Stimulated activated CD8-positive, alpha-beta memory T cell treated with anti-CD3 and anti-CD28 coated beads, Interleukin-15, amount 100 ng/mL, for 48 hours (primary cell): Measurements from ENCODE around the gene KCNH4.
"Not testable (repeated sequence)": the region's sequence is repeated elsewhere in the genome, so short reads cannot be mapped to it uniquely, and the experiment has no call there.

ENCODE experiments used
- DNase-seq, 2 donors: peaks; one replicate each; pipeline ENCODE4 v3.0.0-alpha.2; 2020; ENCODE audit warnings: low read depth in 2 of 2

KCNH4 gene

DNA sequence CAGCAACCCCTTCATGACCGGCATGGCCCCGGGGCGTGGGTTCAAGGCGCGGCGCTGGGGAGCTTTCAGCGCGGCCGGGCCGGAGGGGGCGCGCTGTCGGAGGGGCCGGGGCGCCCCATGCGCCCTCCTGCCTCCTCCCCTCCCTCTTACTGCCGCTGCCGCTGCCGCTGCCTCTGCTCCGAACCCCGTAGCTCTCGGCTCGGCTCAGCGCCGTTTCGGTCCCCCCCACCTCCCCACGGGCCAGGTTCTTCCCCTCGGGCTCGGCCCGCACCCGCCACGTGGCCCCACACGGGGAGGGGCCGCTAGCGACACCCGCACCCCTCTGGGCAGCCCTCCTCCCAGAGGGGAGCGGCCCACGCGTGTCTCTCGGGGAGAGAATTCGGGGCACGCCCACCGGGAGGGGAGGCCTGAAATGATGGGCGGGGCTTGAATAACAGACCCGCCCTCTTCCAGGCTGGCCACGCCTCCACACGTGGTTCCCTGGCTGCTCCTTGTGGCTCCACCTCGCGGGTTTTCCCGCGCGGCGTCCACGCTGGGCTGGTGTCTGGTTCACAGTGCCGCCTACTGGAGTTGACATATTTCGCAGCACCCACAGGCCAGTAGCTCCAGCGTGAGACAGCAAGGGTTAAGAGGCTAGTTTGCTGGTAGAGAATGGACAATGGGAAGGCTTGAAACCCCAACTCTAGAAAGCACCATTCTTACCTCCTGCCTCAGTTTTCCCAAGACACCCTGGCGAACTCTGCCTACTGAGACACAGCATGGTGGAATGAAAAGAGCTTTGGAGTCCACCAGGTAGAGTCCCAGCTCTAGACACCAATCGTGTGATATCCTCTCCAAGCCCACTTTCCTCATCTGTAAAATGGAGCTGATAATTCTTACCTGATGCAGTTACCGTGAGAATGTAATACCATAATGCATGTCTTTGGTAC, at the start of gene KCNH4:
TSS of gene KCNH4 (minus strand) at position 221 of the 929 bp plus-strand sequence. CDS start at position 24, 197 bp downstream.
- peak; percentile 84 for DNase-seq

DNA sequence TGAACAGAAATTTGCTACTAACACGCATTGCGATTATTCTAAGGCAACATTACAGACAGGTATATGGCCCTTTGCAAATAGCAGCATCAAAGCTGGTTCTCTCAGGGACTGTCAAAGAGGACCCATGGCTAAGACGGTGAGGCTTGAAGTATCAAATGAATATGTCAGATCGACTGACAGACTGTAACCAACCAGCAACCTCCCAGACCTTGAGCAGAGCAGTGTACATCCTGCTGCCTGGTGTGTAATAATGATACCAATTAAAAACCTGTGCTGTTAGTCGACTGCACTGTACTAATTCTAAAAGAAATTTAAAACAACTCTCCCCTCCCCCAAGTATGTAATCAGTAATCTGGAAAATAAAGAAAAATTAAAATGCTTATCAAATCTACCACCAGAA, 49.3 kb upstream of the KCNH4 start:
- no peak for DNase-seq

DNA sequence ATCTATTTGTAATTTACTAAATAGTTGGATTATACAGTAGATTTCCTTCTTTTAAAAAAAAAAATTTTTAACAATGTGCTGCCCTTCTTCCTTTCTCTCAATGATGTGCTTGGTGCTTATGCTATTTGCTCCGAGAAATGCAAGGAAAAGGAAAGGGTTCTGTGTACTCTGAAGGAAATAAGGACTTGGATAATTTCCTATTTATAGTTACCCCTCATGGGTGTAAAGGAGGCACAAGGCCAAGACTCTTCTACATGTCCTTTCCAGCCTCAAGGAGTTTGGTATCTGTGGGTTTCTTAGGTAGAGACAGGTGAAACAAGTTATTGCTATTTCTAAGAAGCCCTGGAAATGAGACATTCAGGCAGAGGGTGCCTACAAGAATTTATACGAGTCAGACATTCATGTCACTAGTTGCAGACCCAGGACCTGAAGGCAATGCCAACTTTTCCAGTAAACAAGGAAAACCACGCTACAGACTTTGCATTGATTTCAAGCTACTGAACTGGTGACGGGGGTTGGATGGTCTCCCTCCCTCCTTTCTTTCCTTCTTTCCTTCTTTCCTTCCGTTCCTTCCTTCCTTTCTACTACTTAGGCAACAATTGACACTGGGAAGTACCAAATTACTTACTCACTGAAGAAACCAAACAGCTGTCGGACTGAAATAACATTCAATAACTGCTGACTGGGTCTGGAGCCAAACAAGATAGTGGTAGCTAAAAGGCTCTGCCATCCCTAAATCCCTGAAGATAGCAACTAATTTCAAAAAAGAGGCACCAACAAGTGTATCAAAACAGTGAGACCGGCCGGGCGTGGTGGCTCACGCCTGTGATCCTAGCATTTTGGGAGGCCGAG, 47.1 kb upstream of the KCNH4 start:
- no peak for DNase-seq

DNA sequence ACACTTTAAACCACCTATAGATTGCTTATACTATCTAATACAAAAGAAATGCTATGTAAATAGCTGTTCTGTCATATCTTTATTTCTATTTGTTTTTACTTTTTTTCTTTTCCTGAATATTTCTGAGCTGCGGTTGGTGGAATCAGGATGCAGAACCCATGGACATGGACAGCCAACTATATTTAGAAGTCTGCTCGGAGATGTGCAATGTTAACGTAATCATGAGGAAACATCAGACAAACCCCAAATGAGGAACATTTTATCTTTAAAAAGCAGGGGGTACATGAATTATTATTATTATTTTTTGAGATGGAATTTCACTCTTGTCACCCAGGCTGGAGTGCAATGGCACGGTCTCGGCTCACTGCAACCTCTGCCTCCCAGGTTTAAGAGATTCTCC, 44.7 kb upstream of the KCNH4 start:
- DNase-seq = no peak

DNA sequence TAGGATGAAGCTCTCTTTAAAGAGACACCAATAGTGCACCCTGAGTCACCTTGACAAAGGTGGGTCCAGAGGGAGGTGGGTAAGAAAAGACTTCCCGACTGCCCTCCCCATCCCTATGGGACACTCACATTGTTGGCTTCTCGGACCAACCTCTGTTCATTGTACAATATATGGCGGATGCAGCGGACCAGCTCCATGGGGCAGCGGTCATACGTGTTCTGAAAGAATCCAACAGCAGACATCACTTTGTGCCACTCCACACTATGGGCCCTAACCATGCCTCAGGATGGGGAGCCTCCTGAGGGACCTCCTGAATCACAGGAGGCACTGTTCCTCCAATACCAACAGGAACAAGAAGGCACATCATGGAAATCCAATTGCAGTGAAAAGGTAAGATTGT, 43.7 kb upstream of the KCNH4 start:
- no peak for DNase-seq

DNA sequence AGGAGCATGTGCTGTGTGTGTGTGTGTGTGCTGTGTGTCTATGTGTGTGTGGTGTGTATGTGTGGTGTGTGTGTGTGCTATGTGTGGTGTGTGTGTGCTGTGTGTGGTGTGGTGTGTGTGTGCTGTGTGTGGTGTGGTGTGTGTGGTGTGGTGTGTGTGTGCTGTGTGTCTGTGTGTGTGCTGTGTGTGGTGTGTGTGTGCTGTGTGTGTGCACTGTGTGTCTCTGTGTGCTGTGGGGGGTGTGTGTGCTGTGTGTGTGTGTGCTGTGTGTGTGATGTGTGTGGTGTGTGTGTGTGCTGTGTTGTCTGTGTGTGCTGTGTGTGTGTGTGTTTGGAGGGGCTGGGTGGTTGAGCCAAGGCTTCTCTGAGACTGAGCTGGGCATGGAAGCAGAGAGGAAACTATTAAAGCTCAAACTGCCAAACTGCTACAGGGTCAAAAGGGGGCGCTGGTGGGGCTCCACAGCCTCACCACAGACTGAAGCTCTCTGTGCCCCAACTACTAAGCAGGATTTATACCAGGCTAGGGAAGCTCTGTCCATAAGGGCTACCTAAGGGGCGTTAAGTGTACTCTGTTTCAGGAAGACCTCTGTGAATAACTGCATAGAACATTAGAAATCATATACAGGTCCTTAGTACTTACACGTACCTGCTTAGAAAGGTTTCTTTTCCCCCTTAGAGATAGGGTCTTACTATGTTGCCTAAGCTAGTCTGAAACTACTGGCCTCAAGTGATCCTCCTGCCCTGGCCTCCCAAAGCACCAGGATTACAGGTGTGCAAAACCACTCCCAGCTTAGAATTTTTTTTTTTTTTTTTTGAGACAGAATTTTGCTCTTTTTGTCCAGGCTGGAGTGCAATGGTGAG, 41.2 kb upstream of the KCNH4 start:
- DNase-seq = peak; percentile 15 to 22

DNA sequence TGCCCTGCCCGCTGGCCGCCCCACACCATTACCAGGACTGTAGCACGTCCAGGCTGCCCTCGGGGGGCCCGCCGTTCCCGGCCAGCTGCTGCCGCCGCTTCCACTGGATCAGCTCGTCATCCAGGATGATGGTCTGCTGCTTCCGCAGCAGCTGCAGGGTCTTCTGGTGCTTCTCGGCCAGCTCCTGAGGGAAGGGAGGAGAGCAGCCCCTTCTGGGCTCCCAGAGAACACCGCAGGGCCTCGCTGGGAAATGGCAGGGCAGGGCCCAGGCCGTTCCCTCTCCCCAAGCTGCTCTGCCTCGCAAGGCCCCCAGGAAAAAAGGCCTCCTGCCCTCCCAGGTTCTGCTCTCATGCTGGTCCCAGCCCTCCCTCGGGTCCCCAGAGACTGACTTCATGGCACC, 38.3 kb upstream of the KCNH4 start:
- not testable (repeated sequence) for DNase-seq

DNA sequence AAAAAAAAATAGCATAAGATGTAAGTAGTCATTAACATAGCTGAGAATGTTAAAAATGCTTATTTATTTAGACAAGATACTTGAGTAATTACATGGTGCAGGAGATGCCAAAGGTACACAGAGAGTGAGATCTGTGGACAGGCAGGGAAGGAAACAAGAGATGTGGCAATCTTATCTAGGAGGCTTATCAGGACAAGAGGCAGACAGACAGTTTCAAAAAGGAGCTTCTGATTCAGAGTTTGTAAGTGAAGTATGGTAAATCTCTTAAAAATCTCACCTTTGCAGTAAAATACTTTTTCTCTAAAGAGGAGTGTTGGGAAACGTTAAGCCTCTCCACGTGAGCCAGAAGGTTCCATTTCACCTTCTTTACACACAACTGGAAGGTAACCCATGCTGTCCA, 33.2 kb upstream of the KCNH4 start:
- no peak for DNase-seq

DNA sequence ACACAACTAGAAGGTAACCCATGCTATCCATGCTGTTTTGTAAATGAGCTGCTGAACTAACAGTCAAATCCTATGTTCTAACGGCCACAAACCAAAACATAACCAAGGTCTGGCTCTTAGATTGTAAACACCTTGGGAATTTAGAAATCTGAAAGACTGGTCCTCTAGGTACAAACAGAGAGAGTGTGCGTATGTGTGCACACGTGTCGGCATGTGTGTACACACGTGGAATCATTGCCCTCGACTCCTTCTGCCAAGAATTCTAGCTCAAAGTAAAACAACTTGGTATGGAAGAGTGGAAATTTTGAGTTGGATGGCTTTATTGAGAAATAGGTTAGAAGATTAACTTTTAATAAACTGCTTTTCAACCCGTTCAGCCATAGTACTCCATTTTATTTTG, 31.4 kb upstream of the KCNH4 start:
- no peak for DNase-seq

DNA sequence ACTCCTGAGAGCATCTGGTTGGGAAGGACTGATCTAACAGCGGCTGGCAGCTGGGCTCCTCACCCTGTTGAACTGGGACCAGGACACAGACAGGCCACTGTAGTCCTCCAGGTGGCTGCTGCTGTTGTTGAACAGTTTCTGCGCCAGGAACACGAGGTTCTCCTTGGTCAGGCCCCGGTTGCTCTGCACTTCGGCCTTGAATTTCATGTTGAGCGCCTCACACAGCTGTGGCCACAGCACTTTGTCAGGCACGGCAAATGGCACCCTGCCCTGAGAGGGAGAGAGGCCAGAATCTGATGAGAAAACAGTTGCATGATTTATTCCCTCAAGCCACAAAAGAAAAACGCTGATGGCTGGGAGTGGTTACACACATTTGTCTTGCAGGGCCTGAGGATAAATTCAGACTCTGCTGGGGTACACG, 31.0 kb upstream of the KCNH4 start:
- DNase-seq = not testable (repeated sequence)

DNA sequence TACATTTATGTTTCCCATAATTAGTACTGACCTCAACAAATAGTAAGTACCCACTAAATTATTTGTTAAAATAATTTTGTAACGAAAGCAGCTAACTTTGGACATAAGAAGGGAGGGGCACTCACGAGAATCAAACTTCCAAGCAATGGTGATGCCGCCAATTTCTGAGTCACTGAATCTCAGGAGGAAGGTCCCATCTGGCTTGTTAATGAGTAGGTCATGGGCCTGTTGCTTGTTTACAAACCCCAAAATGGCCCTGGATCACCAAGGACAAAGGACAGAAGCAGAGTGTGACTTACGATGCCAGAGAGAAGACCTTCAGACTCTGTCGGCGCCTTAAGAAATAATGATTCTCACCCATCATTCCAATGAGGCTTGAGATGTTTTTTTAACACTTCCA, 29.1 kb upstream of the KCNH4 start:
- DNase-seq = no peak

DNA sequence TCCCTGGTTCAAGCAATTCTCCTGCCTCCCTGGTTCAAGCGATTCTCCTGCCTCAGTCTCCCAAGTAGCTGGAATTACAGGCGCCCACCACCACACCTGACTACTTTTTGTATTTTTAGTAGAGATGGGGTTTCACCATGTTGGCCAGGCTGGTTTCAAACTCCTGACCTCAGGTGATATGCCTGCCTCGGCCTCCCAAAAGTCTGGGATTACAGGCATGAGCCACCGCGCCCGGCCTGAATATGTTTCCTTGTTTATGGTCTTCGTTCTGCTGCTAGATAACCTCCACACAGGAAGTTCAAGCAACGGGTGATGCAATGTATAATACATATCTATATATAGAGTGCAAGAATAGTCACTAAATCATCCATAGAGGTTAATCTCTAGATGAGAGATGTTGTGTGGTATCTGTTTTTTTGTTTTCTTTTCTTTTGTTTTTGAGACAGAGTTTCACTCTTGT, 25.2 kb upstream of the KCNH4 start:
- not testable (repeated sequence) for DNase-seq

DNA sequence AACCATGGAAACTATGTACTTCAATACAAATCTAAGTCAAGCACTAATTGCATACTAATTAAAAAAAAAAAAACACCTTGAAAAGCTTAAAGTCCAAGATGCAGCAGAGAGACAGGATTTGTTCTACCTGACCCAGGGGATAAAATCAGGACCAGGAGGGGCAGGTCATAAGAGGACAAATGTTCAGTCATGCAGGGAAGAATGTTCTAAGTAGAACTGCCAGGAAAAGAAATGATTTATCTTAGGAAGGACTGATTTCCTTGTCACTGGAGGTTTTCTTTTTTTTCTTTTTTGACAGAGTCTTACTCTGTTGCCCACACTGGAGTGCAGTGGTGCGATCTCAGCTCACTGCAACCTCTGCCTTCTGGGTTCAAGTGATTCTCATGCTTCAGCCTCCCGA, 22.4 kb upstream of the KCNH4 start:
- no peak for DNase-seq

DNA sequence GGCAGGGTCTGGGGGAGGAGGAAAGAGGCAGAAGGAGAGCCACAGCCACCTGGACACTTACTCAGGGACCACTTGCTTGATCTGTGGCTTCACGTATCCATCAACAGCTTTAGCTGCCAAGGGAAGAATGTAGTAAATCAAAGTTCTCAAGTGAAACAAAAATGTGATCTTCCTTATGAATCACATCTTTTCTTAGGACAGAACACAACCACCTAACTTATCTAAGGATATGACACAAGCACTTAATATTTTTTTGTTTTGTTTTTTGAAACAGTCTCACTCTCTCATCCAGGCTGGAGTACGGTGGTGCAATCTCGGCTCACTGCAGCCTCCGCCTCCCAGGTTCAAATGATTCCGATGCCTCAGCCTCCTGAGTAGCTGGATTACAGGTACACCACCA, 21.8 kb upstream of the KCNH4 start:
- DNase-seq = no peak

DNA sequence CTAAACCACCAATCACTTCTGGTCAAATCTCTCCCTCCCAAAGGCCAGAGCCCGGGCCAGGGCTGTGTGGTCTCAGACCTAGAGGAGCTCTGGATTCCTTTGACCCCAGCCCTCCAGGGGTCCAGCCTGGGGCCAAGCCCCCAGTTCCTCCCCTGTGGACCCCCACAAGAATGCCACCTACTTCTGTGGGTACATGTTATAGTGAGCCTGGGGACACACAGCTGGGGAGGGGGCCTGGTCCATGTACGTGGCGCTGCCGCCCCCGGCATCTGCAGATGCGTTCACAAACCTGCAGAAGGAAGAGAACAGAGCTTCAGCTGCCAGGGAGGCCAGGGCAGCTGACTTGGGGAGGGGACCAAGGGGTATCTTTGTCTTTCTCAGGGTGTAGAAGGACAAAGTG, 21.2 kb upstream of the KCNH4 start:
- no peak for DNase-seq

DNA sequence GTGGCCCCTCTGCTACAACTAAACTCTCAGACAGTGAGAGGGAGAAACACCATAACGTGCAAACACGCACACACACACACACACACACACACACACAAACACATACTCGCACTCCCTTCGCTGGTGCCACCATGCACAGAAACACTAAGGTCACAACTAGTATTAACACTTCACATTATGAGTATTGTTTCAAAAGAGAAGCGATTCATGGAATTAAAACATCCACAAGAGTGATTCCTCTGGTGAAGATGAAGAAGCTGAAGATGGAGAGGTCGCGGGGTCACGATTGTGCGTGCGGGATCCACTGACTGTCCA, 20.5 kb upstream of the KCNH4 start:
- no peak for DNase-seq

DNA sequence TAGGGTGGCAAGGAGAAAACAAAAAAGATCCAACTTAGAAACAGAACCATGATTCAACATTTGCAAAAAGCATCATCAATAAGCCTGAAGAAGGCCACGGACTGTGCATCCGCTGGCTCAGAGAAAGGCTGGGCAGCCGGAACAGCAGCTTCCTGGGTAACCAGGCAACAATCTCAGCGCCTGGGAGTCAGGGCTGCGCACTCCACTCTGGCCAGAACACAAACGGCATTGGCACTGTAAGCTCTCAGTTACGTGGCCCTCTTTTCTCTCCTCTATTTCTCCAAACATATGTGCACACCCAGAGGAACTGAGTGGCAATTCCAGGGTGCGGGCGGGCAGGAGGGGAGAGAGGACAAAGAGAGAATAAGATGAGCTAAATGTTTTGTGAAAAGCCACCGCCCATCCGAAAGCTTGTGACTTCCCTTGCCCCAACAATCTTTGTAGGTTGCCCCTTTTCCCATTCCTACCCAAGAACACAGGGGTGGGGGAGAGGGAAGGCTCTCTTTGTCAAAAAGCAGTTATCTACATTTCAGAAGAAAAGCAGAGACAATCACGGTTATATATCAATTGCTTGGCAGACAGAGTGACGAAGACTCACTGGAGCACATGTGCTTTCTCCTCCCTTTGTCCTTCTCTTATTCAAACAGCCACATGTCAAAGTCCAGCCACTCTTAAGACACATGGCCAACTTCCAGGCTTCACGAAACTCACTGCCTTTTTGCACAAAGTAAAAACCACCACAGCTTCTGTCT, 19.9 kb upstream of the KCNH4 start:
- no peak for DNase-seq

DNA sequence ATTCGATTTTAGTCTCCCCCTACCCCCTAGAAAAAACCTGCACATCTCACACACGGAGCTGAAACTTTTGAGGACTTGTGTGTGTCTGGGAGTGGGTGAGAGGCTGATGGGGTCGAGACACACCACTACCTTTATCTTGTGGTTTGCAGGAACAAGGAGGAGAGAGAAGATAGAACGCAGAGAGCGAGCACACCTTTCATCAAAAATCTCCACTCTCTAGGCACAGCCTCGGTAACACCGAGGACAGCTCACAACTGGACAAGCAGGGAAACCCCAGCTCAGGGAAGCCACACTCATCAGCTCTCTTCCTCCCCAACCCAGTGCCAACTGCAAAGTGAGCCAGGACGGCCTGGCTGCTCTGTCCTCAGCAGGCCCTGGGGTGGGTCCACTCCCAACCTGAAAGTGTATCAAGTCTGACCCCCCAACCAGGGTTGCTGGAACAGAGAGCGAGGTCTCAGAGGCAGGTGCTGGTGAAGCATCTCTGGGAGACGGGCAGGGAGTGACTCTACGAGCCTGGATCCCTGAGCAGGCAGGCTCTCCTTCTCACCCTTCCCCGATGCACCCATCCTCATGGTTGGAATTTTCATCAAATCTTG, 18.6 kb upstream of the KCNH4 start:
- no peak for DNase-seq

DNA sequence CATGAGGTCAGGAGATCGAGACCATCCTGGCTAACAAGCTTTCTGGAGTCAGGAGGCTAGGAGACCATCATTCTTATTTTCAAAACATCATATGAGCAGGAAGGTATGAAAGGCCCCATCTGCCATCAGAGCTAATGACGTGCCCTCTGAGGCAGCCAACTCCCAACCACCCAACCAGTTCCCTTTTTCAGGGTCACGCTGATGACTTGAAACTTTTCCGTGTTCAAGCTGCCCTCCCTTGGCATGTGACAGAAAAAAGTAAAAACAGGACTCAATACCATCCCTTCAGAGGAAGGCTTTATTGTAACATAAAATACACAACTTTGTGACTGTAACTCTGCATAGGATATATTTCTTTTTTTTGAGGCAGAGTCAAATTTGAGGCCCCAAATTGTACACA, 18.0 kb upstream of the KCNH4 start:
- no peak for DNase-seq

DNA sequence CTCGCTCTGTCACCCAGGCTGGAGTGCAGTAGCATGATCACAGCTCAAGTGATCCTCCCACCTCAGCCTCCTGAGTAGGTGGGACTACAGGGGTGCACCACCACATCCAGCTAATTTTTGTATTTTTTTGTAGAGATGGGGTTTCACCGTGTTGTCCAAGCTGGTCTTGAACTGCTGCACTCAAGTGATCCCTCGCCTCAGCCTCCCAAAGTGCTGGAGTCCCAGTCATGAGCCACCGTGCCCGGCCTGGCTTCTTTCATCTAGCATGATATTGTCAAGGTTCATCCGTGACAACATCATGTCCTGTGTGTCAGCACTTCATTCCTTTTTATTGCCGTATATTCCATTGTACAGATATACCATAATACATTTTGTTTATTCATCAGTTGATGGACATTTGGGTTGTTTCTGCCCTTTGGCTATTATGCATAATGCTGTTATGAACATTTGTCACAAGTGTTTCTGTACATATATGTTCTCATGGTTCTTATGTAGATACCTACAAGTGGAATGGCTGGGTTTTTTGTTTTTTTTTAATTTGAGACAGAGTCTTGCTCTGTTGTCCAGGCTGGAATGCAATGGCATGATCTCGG, 16.7 kb upstream of the KCNH4 start:
- DNase-seq = no peak
